Thoracic aorta (tissue), 2 donors: ENCODE measurements around the gene TNNI3. TPM values are rescaled to one million over a fixed set of nuclear protein-coding genes. Genes with fewer than 3 reads are reported as not detected.
A peak's percentile ranks its signal among the peaks of the same experiment; 100 is the strongest.

Experiments
- ATAC-seq: fragments of 150-250 bp; one replicate; pipeline ENCODE4 v1.8.0; 2017; ENCODE audit warnings: low read depth; ENCODE audit not compliant: insufficient number of reproducible peaks, low FRiP score
- DNase-seq: peaks from one replicate; pipeline ENCODE4 v3.0.0-alpha.2; 2020; ENCODE audit warnings: low spot score
- H3K27ac ChIP-seq, 2 donors: fragments of 200-600 bp; sonication (generic); 1 replicate in 1 of 2; 2 replicates in 1 of 2; pipeline ENCODE4 v1.5.1; 2016; ENCODE audit warnings: mild to moderate bottlenecking in 2 of 2, moderate library complexity in 2 of 2
- H3K27me3 ChIP-seq: fragments of 200-600 bp; sonication (generic); replicated peaks from 2 replicates; pipeline ENCODE4 v1.6.0; 2016; ENCODE audit warnings: mild to moderate bottlenecking; ENCODE audit not compliant: insufficient read depth
- H3K36me3 ChIP-seq: fragments of 200-600 bp; sonication (generic); one replicate; pipeline ENCODE4 v1.5.1; 2016
- H3K4me1 ChIP-seq, 2 donors: fragments of 200-600 bp; sonication (generic); 1 replicate in 1 of 2; 2 replicates in 1 of 2; pipeline versions ENCODE4 v1.5.1 to v1.6.0; 2016; ENCODE audit warnings: low read depth in 2 of 2, mild to moderate bottlenecking in 1 of 2; ENCODE audit not compliant: control insufficient read depth in 1 of 2
- H3K4me3 ChIP-seq: fragments of 200-600 bp; sonication (generic); 2 replicates; pipeline ENCODE4 v1.5.1; 2016; ENCODE audit warnings: mild to moderate bottlenecking
- H3K9me3 ChIP-seq: fragments of 200-600 bp; sonication (generic); 2 replicates; pipeline ENCODE4 v1.5.1; 2016
- total RNA-seq, 2 donors: library from RNA; depleted of rRNA; stranded (reverse); fragments of >200 nt; gene quantifications; one replicate each; pipeline versions ENCODE4 v1.1.0 to v1.2.3, GENCODE V29; 2016
- TF ChIP-seq, protein P1 (sequence below): fragments of 200-600 bp; sonication (generic); IDR thresholded peaks from one replicate; pipeline ENCODE4 v1.5.1; 2019; ENCODE audit warnings: antibody characterized with exemption

Gene TNNI3
- total RNA-seq, 2 donors from 2014 or later: not detected

DNA sequence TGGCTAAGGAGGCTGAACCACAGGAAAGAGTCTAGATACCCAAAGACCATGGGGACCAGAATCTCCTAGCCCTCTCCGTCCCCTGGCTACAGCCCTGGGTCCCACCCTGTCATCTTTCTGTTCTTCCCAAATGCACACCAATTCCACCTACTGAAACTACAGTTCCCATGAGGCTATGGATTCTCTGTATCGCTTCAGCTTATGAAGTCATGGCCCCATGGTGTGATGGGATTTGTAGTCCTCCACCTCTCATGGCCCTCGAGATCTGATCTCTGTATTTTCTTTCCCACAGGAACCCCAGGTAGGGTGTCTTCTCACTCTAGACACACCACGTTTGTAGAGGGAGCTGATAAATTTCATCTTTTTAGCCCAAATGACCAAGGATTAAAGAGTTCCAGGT is 40.0 kb upstream of the TNNI3 start:
- DNase-seq: no peak
- H3K27me3 ChIP-seq: no peaks in the 10 kb centered on the region
- TF ChIP-seq, protein P1, sequence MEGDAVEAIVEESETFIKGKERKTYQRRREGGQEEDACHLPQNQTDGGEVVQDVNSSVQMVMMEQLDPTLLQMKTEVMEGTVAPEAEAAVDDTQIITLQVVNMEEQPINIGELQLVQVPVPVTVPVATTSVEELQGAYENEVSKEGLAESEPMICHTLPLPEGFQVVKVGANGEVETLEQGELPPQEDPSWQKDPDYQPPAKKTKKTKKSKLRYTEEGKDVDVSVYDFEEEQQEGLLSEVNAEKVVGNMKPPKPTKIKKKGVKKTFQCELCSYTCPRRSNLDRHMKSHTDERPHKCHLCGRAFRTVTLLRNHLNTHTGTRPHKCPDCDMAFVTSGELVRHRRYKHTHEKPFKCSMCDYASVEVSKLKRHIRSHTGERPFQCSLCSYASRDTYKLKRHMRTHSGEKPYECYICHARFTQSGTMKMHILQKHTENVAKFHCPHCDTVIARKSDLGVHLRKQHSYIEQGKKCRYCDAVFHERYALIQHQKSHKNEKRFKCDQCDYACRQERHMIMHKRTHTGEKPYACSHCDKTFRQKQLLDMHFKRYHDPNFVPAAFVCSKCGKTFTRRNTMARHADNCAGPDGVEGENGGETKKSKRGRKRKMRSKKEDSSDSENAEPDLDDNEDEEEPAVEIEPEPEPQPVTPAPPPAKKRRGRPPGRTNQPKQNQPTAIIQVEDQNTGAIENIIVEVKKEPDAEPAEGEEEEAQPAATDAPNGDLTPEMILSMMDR: no peak
- no peak overlapping the region for H3K4me3 ChIP-seq
- H3K4me1 ChIP-seq: no peaks in the 10 kb centered on the region
- no peak for ATAC-seq
- H3K27ac ChIP-seq: no peak overlapping the region
- H3K36me3 ChIP-seq: no peaks in the 10 kb centered on the region
- H3K9me3 ChIP-seq: no peaks in the 10 kb centered on the region

DNA sequence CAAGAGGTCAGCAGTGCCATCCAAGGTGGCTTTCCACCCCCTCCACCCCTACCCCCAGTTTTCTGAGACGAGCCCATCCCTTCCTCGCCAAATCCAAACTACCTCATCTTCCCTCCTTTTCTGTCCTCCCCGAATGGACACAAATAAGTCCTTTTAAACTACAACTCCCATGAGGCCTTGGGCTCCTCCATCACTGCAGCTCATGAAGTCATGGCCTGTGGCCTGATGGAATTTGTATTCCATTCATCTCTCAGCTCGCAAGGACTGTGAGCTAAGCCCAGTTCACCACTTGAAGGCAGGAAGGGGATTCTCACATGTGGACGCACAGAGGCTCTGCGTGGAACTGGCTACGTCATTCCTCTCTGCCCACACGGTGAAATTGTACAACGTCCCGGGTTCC is 39.3 kb upstream of the TNNI3 start:
- no peaks in the 10 kb centered on the region for H3K36me3 ChIP-seq
- ATAC-seq: no peak
- no peak for DNase-seq
- H3K27ac ChIP-seq: no peak overlapping the region
- TF ChIP-seq, protein P1: no peak
- H3K9me3 ChIP-seq: no peaks in the 10 kb centered on the region
- no peaks in the 10 kb centered on the region for H3K27me3 ChIP-seq
- H3K4me3 ChIP-seq: no peak overlapping the region
- H3K4me1 ChIP-seq: no peaks in the 10 kb centered on the region

DNA sequence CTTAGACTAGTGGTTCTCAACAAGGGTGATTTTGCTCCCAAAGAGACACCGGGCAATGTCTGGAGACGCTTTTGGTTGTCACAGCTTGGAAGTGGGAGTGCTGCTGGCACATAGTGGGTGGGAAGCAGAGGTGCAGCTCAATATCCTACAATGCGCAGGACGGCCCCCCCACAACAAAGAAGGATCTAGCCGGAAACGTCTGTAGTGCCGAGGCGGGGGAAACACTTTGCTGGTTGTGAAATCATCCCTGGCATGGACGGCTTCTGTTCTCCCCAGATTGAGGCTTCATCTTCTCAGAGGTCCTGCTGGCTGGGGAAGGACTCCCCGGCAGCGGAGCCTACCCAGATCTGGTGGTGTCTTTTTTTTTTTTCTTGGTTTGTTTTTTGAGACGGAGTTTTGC is 35.9 kb upstream of the TNNI3 start:
- H3K4me1 ChIP-seq: no peaks in the 10 kb centered on the region
- H3K9me3 ChIP-seq: no peaks in the 10 kb centered on the region
- H3K27me3 ChIP-seq: no peaks in the 10 kb centered on the region
- H3K27ac ChIP-seq: no peak overlapping the region
- DNase-seq: no peak
- ATAC-seq: no peak
- TF ChIP-seq, protein P1: no peak
- no peaks in the 10 kb centered on the region for H3K36me3 ChIP-seq
- H3K4me3 ChIP-seq: no peak overlapping the region

DNA sequence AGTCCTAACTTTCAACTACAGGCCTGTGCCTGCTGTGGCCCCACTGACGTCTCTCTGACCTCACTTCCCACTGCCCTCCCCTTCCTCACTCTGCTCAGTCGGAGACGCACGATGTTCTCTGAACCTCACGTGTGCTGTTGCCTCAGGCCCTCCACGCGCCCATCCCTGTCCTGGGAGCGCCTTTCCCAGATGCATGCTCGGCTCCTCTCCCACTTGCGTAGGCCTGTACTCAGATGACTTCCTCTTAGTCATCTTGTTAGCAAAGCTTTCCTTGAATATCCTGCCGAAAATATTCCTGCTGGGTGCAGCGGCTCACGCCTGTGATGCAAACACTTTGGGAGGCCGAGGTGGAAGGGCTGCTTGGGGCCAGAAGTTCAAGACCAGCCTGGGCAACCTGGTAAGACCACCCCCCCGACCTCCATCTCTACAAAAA is 31.9 kb upstream of the TNNI3 start:
- DNase-seq: no peak
- ATAC-seq: peak; percentile 36
- no peak overlapping the region for H3K27ac ChIP-seq

DNA sequence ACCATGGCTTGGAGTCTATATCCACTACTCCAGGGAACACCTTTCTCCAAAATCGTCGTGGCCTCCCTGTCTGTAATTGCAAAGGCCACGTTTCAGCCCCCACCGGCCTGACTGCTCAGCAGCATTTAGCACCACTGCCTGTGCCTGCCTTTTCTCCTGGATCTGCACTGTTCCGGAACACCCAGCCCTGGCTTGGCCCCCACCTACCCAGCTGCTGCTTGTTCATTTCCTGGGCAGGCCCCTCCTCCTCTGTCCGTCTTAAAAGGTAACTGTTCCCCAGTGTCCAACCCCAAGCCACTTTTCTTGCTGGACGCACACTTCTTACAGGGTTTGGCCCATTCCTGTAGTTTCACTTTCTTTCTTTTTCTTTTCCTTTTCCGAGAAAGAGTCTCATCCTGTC is 31.1 kb upstream of the TNNI3 start:
- TF ChIP-seq, protein P1: no peak
- DNase-seq: no peak
- no peak overlapping the region for H3K27ac ChIP-seq
- ATAC-seq: no peak
- H3K36me3 ChIP-seq: no peaks in the 10 kb centered on the region
- no peak overlapping the region for H3K4me3 ChIP-seq
- H3K4me1 ChIP-seq: no peaks in the 10 kb centered on the region
- H3K27me3 ChIP-seq: no peaks in the 10 kb centered on the region
- H3K9me3 ChIP-seq: no peaks in the 10 kb centered on the region

More for the DNA sequence above, 31.9 kb upstream of the TNNI3 start:
- H3K36me3 ChIP-seq: no peaks in the 10 kb centered on the region
- TF ChIP-seq, protein P1: no peak
- no peaks in the 10 kb centered on the region for H3K9me3 ChIP-seq
- no peaks in the 10 kb centered on the region for H3K4me1 ChIP-seq
- H3K4me3 ChIP-seq: no peak overlapping the region
- no peaks in the 10 kb centered on the region for H3K27me3 ChIP-seq
